Skeletal muscle cell (primary cell): ENCODE measurements around the gene KLHL29.

Source experiments
- DNase-seq: peaks from one replicate; pipeline ENCODE4 v3.0.0-alpha.2; 2010; ENCODE audit warnings: low read depth
- H3K4me3 ChIP-seq: 2 replicates; pipeline ENCODE4 v1.5.1; 2011; ENCODE audit warnings: low read depth, mild to moderate bottlenecking, control low read depth, low read length, moderate library complexity

Gene KLHL29

GRCh38 chr2:23590241-23590869 is 205.4 kb downstream of the KLHL29 start:
- H3K4me3 ChIP-seq = no peak overlapping the region
- DNase-seq = no peak

GRCh38 chr2:23591111-23591510 is 206.1 kb downstream of the KLHL29 start:
- no peak for DNase-seq
- no peak overlapping the region for H3K4me3 ChIP-seq

GRCh38 chr2:23592061-23592685 is 207.2 kb downstream of the KLHL29 start:
- H3K4me3 ChIP-seq = no peak overlapping the region
- no peak for DNase-seq

GRCh38 chr2:23592898-23593751 is 208.1 kb downstream of the KLHL29 start:
- no peak overlapping the region for H3K4me3 ChIP-seq

GRCh38 chr2:23593752-23594459 is 208.9 kb downstream of the KLHL29 start:
- no peak for DNase-seq
- no peak overlapping the region for H3K4me3 ChIP-seq

More at GRCh38 chr2:23592898-23593751, 208.1 kb downstream of the KLHL29 start:
- no peak for DNase-seq

DNA sequence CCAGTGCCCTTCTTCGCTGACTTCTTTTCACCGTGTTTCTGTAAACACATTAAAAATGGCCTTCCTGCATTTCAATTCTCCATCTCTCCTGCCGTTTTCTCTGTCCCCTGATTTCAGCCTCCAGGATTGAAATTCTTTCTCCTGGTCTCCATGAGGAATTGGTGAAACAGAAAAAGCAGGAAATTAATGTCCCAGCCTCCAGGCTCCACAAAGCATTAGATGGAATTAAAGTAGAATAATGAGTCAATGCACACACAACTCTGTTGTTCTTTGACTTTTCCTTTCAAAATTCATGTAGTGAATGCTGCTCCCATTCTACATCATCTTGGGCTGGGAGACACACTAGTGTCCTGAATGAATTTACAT is 209.5 kb downstream of the KLHL29 start:
- no peak overlapping the region for H3K4me3 ChIP-seq

GRCh38 chr2:23595021-23595420 is 210.0 kb downstream of the KLHL29 start:
- no peak overlapping the region for H3K4me3 ChIP-seq

More for the DNA sequence above, 209.5 kb downstream of the KLHL29 start:
- no peak for DNase-seq

GRCh38 chr2:23595601-23596251 is 210.7 kb downstream of the KLHL29 start:
- H3K4me3 ChIP-seq = no peak overlapping the region
- DNase-seq = peak; percentile 38

More at GRCh38 chr2:23595021-23595420, 210.0 kb downstream of the KLHL29 start:
- DNase-seq = no peak

GRCh38 chr2:23596316-23596885 is 211.4 kb downstream of the KLHL29 start:
- no peak overlapping the region for H3K4me3 ChIP-seq
- DNase-seq = no peak

- no peak overlapping the region for H3K4me3 ChIP-seq
- no peak for DNase-seq
Observed at GRCh38 chr2:23597687-23598086, 212.7 kb downstream of the KLHL29 start.

DNA sequence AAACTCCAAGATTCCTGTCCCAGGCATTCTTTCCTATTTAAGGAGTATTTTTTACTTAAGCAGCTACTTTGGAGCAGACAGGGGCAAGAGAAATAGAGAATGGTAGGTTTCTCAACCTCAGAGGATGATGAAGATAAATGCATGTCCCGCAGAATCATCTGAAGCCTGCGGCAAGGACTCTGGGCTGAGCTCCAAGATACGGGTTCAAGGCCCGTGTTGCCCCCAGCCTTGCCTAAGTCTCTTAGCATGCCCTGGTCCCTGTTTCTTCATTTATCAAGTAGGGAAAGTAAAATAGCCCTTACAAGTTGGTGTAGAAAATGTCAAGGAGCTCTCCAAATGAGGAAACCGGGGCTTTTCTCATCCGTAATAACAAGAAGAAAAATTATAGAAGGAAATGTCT is 214.0 kb downstream of the KLHL29 start:
- H3K4me3 ChIP-seq = no peak overlapping the region
- DNase-seq = no peak

DNA sequence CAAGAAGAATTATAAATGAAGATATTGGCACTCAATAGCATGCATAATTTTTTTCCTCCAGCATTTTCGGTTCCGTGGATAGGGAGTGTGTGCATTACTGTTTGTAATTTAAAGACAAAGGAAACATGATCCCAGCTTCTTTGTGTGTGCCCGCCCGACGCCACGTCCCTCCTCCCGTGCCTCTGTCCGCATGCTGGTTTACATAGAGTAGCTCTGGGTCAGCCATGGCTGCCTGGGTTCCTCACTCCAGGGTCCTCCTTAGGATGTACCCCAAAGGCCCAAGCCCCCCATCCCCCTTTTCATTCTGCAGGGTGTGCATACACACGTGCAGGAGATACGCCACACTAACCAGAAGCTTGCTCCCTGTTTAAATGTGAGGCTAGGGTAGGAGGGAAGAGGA is 214.7 kb downstream of the KLHL29 start:
- no peak for DNase-seq
- H3K4me3 ChIP-seq = no peak overlapping the region

- no peak overlapping the region for H3K4me3 ChIP-seq
- DNase-seq = no peak
Observed at GRCh38 chr2:23600346-23600745, 215.4 kb downstream of the KLHL29 start.

GRCh38 chr2:23601301-23601965 is 216.5 kb downstream of the KLHL29 start:
- no peak overlapping the region for H3K4me3 ChIP-seq
- no peak for DNase-seq

DNA sequence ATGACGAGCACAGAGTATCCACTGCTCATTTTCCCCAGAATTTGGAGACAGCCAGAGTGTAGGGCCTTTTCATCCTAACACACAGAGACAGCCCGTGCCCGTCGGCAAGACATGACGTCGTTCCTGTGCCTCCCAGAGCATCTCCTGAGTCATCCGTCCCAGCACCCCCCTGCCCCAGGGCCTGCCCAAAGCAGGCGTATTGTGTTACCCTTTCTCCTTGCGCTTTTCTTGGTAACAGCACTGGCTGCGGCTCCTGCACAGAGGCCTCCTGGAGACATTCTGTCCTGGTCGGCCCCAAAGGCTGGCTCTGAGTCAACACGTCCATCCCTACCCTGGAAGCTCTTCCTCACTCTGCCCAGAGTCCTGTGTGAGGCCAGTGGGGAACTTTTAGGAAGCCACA is 217.1 kb downstream of the KLHL29 start:
- peak; percentile 95 for DNase-seq
- no peak overlapping the region for H3K4me3 ChIP-seq

DNA sequence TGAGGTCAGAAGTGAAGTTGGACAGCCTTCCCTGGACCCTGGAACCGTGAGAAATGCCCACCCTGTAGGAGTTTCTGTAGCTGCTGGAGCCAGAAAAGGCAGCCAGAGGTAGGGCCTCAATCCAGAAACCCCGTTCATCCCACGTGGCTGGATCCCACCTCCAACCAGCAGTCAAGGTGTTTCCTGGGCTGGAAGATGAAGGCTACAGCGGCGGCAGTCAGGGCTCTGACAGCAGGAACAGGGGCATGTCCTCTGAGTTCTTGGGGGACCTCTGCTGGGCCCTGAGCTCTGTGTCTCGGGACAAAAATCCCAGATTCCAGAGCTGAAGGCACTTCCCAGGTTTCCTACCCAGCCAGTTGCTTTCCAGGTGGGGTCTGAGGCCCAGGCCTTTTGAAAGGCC is 218.2 kb downstream of the KLHL29 start:
- H3K4me3 ChIP-seq = no peak overlapping the region
- no peak for DNase-seq

GRCh38 chr2:23603581-23603980 is 218.6 kb downstream of the KLHL29 start:
- no peak overlapping the region for H3K4me3 ChIP-seq
- DNase-seq = no peak

- no peak for DNase-seq
Observed at GRCh38 chr2:23604731-23605130, 219.8 kb downstream of the KLHL29 start.

GRCh38 chr2:23605236-23605635 is 220.3 kb downstream of the KLHL29 start:
- DNase-seq = no peak
- H3K4me3 ChIP-seq = no peak overlapping the region

More at GRCh38 chr2:23604731-23605130, 219.8 kb downstream of the KLHL29 start:
- H3K4me3 ChIP-seq = no peak overlapping the region
